ENCODE data around the gene IARS1. TPM values are rescaled to one million over a fixed set of nuclear protein-coding genes. Genes with fewer than 3 reads are reported as not detected.

IARS1 gene
- total RNA-seq, 1 donor from 2014 or later: 44.4 TPM

DNA sequence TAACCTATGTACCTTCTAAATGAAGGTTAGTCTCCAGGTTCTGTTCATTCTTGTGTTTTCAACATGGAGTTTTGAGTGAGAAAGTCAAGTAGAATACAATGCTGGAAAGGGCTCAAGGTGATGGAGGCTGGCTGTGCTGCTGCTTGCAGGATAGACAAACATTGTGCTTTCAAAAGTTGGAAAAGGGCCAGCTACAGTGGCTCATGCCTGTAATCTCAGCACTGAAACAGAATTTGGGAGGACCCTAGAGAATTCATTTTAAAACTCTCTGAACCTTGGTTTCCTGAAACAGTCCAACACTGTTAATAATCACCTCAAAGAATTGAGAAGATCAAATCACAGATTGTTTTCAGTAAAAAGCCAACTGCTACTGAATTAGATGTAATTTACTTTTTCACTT, 15.4 kb upstream of the IARS1 start:
- H3K36me3 ChIP-seq: peaks cover 49 to 78% of the 10 kb centered on the region in 2 donors
- no peak for DNase-seq (ENCODE audit: low spot score in 2 of 2)
- TF ChIP-seq, protein P1, sequence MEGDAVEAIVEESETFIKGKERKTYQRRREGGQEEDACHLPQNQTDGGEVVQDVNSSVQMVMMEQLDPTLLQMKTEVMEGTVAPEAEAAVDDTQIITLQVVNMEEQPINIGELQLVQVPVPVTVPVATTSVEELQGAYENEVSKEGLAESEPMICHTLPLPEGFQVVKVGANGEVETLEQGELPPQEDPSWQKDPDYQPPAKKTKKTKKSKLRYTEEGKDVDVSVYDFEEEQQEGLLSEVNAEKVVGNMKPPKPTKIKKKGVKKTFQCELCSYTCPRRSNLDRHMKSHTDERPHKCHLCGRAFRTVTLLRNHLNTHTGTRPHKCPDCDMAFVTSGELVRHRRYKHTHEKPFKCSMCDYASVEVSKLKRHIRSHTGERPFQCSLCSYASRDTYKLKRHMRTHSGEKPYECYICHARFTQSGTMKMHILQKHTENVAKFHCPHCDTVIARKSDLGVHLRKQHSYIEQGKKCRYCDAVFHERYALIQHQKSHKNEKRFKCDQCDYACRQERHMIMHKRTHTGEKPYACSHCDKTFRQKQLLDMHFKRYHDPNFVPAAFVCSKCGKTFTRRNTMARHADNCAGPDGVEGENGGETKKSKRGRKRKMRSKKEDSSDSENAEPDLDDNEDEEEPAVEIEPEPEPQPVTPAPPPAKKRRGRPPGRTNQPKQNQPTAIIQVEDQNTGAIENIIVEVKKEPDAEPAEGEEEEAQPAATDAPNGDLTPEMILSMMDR (IDR thresholded peaks at IDR 0.05): no peak
- H3K4me1 ChIP-seq: no peaks in the 10 kb centered on the region
- no peaks in the 10 kb centered on the region for H3K27me3 ChIP-seq
- no peaks in the 10 kb centered on the region for H3K9me3 ChIP-seq
- intact Hi-C loops (cut with DNase I): no loop called here
- H3K4me3 ChIP-seq: no peak overlapping the region
- H3K27ac ChIP-seq: no peak overlapping the region

DNA sequence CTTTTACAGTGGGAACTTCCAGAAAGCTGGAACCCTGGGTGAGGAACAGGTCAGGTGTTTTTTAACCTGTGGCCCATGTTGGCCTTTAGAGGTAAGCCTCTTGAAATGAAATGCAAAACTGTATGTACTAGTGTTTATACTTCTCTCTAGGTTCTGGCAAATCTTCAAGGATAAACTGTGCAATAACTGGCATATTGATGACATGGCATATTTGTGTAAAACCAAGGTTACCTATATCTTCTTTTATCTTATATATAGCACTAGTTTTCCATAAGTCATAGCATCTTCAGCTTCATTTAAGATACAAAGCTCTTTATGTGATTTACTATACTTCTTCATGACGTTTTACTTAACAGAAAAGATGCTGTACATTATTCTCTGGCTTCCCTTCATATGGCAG, 7.4 kb upstream of the IARS1 start:
- intact Hi-C loops (cut with DNase I): no loop called here
- no peak overlapping the region for H3K4me3 ChIP-seq
- H3K27me3 ChIP-seq: no peaks in the 10 kb centered on the region
- H3K27ac ChIP-seq: no peak overlapping the region
- H3K36me3 ChIP-seq: peaks cover 63 to 93% of the 10 kb centered on the region in 2 donors
- no peak for DNase-seq (ENCODE audit: low spot score in 2 of 2)
- H3K4me1 ChIP-seq: no peaks in the 10 kb centered on the region
- H3K9me3 ChIP-seq: no peaks in the 10 kb centered on the region
- TF ChIP-seq, protein P1 (IDR thresholded peaks at IDR 0.05): no peak

DNA sequence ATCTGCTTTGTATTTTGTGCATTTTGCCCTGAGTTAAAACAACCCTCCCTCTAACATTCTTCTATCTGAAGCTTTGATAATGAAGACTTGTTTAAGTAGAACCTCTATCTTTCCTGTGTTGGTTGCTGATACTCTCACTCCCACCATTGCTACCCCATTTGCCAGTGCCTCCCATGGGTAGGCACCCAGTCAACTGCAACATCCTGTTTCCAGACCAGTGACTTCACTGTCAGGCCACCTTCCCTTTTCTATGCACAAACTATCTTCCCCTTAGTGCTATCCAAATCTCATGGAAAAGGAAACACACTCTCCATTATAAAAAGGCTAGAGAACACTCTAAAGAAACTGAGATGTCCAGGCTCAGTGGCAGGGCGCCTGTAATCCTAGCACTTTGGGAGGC, 5.6 kb upstream of the IARS1 start:
- intact Hi-C loops (cut with DNase I): no loop called here
- H3K36me3 ChIP-seq: peaks cover 48 to 74% of the 10 kb centered on the region in 2 donors

DNA sequence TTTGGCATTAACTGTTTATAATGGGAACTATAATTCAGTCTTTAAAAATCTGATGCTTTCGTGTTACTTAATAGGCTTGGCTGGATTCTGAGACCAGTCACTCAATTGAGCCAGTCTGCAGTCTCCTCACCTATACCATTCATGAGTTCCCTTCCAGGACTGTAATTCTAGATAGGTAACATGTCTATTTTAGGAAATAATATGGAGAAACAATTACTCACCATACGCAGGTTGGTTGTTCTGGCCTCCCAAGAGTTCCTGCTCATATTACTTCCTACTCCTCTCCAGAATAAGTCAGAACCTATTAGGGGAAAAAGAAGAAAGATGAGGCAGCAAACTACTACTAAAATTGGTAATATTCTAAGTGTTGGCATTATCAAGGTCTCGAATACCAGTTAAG, 4.5 kb upstream of the IARS1 start:
- no peak overlapping the region for H3K27ac ChIP-seq
- TF ChIP-seq, protein P1 (IDR thresholded peaks at IDR 0.05): no peak
- H3K9me3 ChIP-seq: no peaks in the 10 kb centered on the region
- peaks cover 37 to 64% of the 10 kb centered on the region in 2 donors for H3K36me3 ChIP-seq
- peaks cover 0 to 6% of the 10 kb centered on the region in 2 donors for H3K4me1 ChIP-seq
- intact Hi-C loops (cut with DNase I): no loop called here
- no peaks in the 10 kb centered on the region for H3K27me3 ChIP-seq
- H3K4me3 ChIP-seq: no peak overlapping the region
- DNase-seq (ENCODE audit: low spot score in 2 of 2): no peak

More for the DNA sequence above, 5.6 kb upstream of the IARS1 start:
- peaks cover 0 to 6% of the 10 kb centered on the region in 2 donors for H3K4me1 ChIP-seq
- no peak for DNase-seq (ENCODE audit: low spot score in 2 of 2)
- no peak overlapping the region for H3K4me3 ChIP-seq
- H3K9me3 ChIP-seq: no peaks in the 10 kb centered on the region
- H3K27ac ChIP-seq: no peak overlapping the region
- no peaks in the 10 kb centered on the region for H3K27me3 ChIP-seq
- TF ChIP-seq, protein P1 (IDR thresholded peaks at IDR 0.05): no peak

DNA sequence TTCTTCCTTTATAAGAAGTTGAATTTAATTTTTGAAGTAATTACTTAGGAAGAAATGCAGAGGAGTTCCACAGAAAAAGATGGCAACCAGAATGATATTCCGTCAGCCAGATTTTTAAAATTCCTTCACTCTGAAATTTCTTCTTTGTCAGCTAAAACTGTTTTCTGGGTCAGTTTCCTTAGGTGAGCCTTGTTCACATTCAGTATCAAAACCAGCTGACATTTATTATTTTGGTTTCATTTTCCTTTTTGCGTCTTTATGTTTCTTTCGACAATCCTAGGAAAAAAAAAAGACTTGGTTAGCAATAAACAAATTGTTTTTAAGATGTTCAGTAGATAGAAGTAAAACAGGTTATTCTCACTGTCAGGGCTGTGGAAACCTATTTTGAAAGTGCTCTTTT, 4.1 kb upstream of the IARS1 start:
- H3K4me3 ChIP-seq: no peak overlapping the region
- DNase-seq (ENCODE audit: low spot score in 2 of 2): no peak
- no peak overlapping the region for H3K27ac ChIP-seq
- peaks cover 36 to 59% of the 10 kb centered on the region in 2 donors for H3K36me3 ChIP-seq
- H3K9me3 ChIP-seq: no peaks in the 10 kb centered on the region
- peaks cover 2 to 7% of the 10 kb centered on the region in 2 donors for H3K4me1 ChIP-seq
- intact Hi-C loops (cut with DNase I): no loop called here
- TF ChIP-seq, protein P1 (IDR thresholded peaks at IDR 0.05): no peak
- no peaks in the 10 kb centered on the region for H3K27me3 ChIP-seq

DNA sequence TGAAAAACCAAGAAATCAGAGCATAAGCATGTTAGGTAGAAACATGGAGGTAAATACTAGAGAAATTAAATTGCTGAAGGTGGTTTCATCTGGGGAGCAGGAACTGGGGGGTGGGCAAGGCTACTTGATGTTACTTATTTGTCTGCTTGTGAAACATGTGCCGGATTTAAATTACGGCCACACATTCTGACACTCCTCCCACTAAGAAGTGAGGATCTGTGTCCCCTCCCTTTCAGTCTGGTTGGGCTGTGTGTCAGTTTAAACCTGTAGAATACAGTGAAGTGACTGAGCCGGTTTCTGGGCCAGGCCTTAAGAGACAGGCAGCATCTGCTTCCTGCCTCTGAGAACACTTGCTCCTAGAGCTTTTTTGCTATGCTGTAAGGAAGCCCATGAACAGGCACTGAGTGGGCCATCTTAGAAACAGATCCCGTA, 2.3 kb upstream of the IARS1 start:
- Histone ChIP-seq H3K36me3 (peaks cover 27 to 42% of the 10 kb centered on the region in 2 donors), H3K27me3 (no peaks in the 10 kb centered on the region), H3K4me3 (no peak overlapping the region), H3K27ac (no peak overlapping the region), H3K9me3 (no peaks in the 10 kb centered on the region), H3K4me1 (peaks cover 8 to 12% of the 10 kb centered on the region in 2 donors)
- TF ChIP-seq, protein P1 (IDR thresholded peaks at IDR 0.05): no peak
- no peak for DNase-seq (ENCODE audit: low spot score in 2 of 2)
- intact Hi-C loops (cut with DNase I): no loop called here

Measured in ascending aorta (tissue), 2 donors.